Mesendoderm (in vitro differentiated cells): Measurements from ENCODE around the gene ITPR2.

Source experiments
- DNase-seq: peaks from one replicate; pipeline ENCODE4 v3.0.0; 2013
- H2AK5ac ChIP-seq: 2 replicates; pipeline ENCODE4 v1.6.1; 2013; ENCODE audit warnings: low read length, inconsistent platforms
- H2BK120ac ChIP-seq: 2 replicates; pipeline ENCODE4 v1.6.1; 2013; ENCODE audit warnings: low read depth, mild to moderate bottlenecking, low read length, moderate library complexity, mixed read lengths
- H2BK15ac ChIP-seq: replicated peaks from 2 replicates; pipeline ENCODE4 v1.6.1; 2013; ENCODE audit warnings: low read depth, mild to moderate bottlenecking, moderate library complexity
- H2BK5ac ChIP-seq: 2 replicates; pipeline ENCODE4 v1.6.1; 2013; ENCODE audit warnings: low read length, inconsistent platforms
- H3K18ac ChIP-seq: 2 replicates; pipeline ENCODE4 v1.6.1; 2013; ENCODE audit warnings: mild to moderate bottlenecking, low read length, mixed read lengths
- H3K23ac ChIP-seq: one replicate; pipeline ENCODE4 v1.6.1; 2013; ENCODE audit warnings: low read length
- H3K27ac ChIP-seq: 2 replicates; pipeline ENCODE4 v1.5.1; 2013; ENCODE audit warnings: low read depth, mild to moderate bottlenecking, inconsistent platforms, low read length, moderate library complexity
- H3K27me3 ChIP-seq: 2 replicates; pipeline ENCODE4 v1.6.1; 2013; ENCODE audit warnings: low read length, control low read depth, mild to moderate bottlenecking, inconsistent platforms; ENCODE audit not compliant: insufficient read depth, poor library complexity
- H3K36me3 ChIP-seq: 2 replicates; pipeline ENCODE4 v1.6.1; 2013; ENCODE audit warnings: low read length, inconsistent platforms; ENCODE audit not compliant: control insufficient read depth, insufficient read depth
- H3K4ac ChIP-seq: one replicate; pipeline ENCODE4 v1.6.1; 2013; ENCODE audit warnings: low read depth, mild to moderate bottlenecking, low read length, moderate library complexity
- H3K4me1 ChIP-seq: 2 replicates; pipeline ENCODE4 v1.6.1; 2013; ENCODE audit warnings: low read depth, low read length, inconsistent platforms; ENCODE audit not compliant: control insufficient read depth
- H3K4me2 ChIP-seq: 2 replicates; pipeline ENCODE4 v1.6.1; 2013; ENCODE audit warnings: low read length
- H3K4me3 ChIP-seq: 2 replicates; pipeline ENCODE4 v1.5.1; 2013; ENCODE audit warnings: mild to moderate bottlenecking, low read length
- H3K56ac ChIP-seq: one replicate; pipeline ENCODE4 v1.6.1; 2013; ENCODE audit warnings: low read length
- H3K79me1 ChIP-seq: 2 replicates; pipeline ENCODE4 v1.6.1; 2013; ENCODE audit warnings: low read length, inconsistent platforms
- H3K79me2 ChIP-seq: 2 replicates; pipeline ENCODE4 v1.6.1; 2013; ENCODE audit warnings: mild to moderate bottlenecking, low read length; ENCODE audit not compliant: control insufficient read depth, insufficient read depth
- H3K9ac ChIP-seq: 2 replicates; pipeline ENCODE4 v1.6.1; 2013; ENCODE audit warnings: low read length, inconsistent platforms
- H4K5ac ChIP-seq: one replicate; pipeline ENCODE4 v1.6.1; 2013; ENCODE audit warnings: low read length
- H4K8ac ChIP-seq: one replicate; pipeline ENCODE4 v1.6.1; 2013; ENCODE audit warnings: low read depth, mild to moderate bottlenecking, control low read depth, low read length, moderate library complexity
- WGBS: extraction: QIAGEN DNeasy Blood & Tissue Kit; methylation state at CpG from one replicate; pipeline ENCODE4 v1.1.7; 2013; ENCODE audit warnings: low lambda C conversion rate, missing lambda C conversion rate; ENCODE audit not compliant: insufficient coverage; ENCODE audit errors: extremely low coverage; 5-methylcytosine and 5-hydroxymethylcytosine counted together

The ITPR2 gene

DNA sequence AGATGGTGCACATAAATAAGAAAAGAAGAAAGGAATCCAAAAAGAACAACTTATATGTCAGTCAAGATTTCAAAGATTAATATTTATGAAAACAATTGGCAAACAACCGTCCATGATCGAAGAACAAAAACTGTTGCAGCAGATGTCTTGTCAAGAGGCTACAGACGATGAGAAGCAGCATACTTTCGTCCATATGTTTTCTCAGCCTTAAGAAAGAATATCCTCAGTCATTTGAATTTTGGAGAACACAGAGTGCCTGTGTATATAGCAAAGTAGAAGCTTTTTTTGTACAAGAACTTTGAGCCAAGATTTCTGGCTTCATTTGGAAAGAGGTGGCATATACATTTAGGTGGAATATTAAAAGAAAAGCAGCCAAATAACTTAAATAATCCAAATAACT, 297.2 kb downstream of the ITPR2 start:
- DNase-seq, result no peak
- H2BK120ac ChIP-seq, result no peak overlapping the region
- WGBS, result no CpG with 5 or more reads among the region's 4 CpGs

DNA sequence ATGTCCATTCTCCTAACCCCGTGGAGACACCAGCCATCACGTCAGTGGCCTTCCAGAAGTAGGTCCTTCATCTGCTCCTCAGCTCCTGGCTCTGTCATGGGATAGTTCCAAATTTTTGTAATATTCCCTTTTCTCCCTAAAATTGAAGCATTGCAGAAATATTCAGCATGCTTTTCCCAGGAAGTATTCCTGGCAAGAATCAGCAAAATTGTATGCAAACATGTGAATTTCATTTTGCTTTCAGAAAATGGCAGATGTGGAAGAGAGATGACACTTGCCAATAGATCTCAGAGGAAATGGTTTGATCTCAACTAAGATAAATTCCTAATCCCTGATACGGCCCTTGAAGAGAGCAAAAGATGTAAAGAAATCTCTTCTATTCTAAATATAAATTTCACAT, 298.9 kb downstream of the ITPR2 start:
- Histone ChIP-seq H3K4ac (no peak overlapping the region), H2AK5ac (no peak overlapping the region), H4K5ac (no peak overlapping the region), H3K79me2 (no peaks in the 10 kb centered on the region), H3K56ac (no peak overlapping the region), H3K4me3 (no peak overlapping the region), H2BK5ac (no peak overlapping the region), H3K27me3 (no peaks in the 10 kb centered on the region), H3K9ac (no peak overlapping the region), H3K4me2 (no peak overlapping the region), H3K23ac (no peak overlapping the region), H3K18ac (no peak overlapping the region), H3K4me1 (no peaks in the 10 kb centered on the region), H2BK15ac (no peak overlapping the region), H2BK120ac (no peak overlapping the region), H3K79me1 (no peaks in the 10 kb centered on the region), H3K27ac (no peak overlapping the region), H4K8ac (no peak overlapping the region), H3K36me3 (no peaks in the 10 kb centered on the region)
- WGBS, result no CpG with 5 or more reads among the region's 3 CpGs
- no peak for DNase-seq

More for the DNA sequence above, 297.2 kb downstream of the ITPR2 start:
- Histone ChIP-seq H3K4me2 (no peak overlapping the region), H3K27ac (no peak overlapping the region), H3K4ac (no peak overlapping the region), H3K36me3 (no peaks in the 10 kb centered on the region), H4K8ac (no peak overlapping the region), H3K27me3 (no peaks in the 10 kb centered on the region), H3K23ac (no peak overlapping the region), H2BK5ac (no peak overlapping the region), H3K56ac (no peak overlapping the region), H3K4me3 (no peak overlapping the region), H3K4me1 (no peaks in the 10 kb centered on the region), H2AK5ac (no peak overlapping the region), H4K5ac (no peak overlapping the region), H2BK15ac (no peak overlapping the region), H3K79me1 (no peaks in the 10 kb centered on the region), H3K18ac (no peak overlapping the region), H3K9ac (no peak overlapping the region), H3K79me2 (no peaks in the 10 kb centered on the region)

DNA sequence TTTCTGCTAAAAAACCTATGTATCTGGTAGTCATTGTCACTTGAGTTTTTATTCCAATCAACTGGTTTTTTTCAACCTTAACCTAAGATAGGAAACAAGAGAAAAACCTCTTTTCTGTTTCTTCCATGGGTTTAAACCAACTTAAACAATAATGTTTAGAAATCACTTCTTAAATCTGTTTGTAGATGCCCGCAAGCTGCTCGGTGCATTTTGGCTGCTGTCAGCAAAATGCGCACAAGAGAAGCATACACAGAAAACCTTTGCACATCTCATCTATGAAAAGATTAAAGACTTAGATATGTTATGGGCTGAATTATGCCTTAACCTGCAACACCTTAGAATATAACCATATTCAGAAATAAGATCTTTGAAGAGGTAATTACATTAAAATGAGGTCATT, 299.8 kb downstream of the ITPR2 start:
- Histone ChIP-seq H3K27me3 (no peaks in the 10 kb centered on the region), H3K36me3 (no peaks in the 10 kb centered on the region), H3K27ac (no peak overlapping the region), H3K23ac (no peak overlapping the region), H2BK120ac (no peak overlapping the region), H3K56ac (no peak overlapping the region), H3K18ac (no peak overlapping the region), H3K79me2 (no peaks in the 10 kb centered on the region), H3K4me1 (no peaks in the 10 kb centered on the region), H4K5ac (no peak overlapping the region), H3K79me1 (no peaks in the 10 kb centered on the region), H2AK5ac (no peak overlapping the region), H3K9ac (no peak overlapping the region), H3K4me3 (no peak overlapping the region), H2BK5ac (no peak overlapping the region), H3K4me2 (no peak overlapping the region), H3K4ac (no peak overlapping the region), H2BK15ac (no peak overlapping the region), H4K8ac (no peak overlapping the region)
- WGBS, result no CpG with 5 or more reads among the region's 3 CpGs
- no peak for DNase-seq

DNA sequence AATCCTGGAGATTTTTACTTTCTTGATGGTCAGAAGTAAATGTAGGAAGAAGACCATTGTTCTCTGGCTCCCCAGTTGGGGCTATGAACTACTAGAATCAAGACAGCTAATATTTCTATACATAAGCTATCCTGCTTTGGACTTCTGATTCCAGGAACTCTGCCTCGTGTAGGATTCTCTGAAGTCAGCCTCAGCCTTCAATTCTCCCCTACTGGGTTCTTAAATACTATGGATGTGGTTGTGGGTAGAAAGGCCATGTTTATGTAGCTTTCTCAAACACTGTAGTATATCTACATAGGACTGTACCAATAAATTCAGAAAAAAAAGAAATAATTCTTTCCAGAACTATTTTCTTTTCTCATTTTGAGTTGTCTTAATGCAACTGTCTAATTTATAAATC, 302.5 kb downstream of the ITPR2 start:
- Histone ChIP-seq H3K79me1 (no peaks in the 10 kb centered on the region), H4K5ac (no peak overlapping the region), H3K4me2 (no peak overlapping the region), H2BK5ac (no peak overlapping the region), H3K56ac (no peak overlapping the region), H3K9ac (no peak overlapping the region), H3K4me3 (no peak overlapping the region), H3K23ac (no peak overlapping the region), H3K36me3 (no peaks in the 10 kb centered on the region), H3K4me1 (no peaks in the 10 kb centered on the region), H3K27me3 (no peaks in the 10 kb centered on the region), H2BK120ac (no peak overlapping the region), H3K18ac (no peak overlapping the region), H2BK15ac (no peak overlapping the region), H4K8ac (no peak overlapping the region), H3K4ac (no peak overlapping the region), H2AK5ac (no peak overlapping the region), H3K27ac (no peak overlapping the region), H3K79me2 (no peaks in the 10 kb centered on the region)
- no CpG with 5 or more reads among the region's 1 CpG for WGBS
- no peak for DNase-seq

DNA sequence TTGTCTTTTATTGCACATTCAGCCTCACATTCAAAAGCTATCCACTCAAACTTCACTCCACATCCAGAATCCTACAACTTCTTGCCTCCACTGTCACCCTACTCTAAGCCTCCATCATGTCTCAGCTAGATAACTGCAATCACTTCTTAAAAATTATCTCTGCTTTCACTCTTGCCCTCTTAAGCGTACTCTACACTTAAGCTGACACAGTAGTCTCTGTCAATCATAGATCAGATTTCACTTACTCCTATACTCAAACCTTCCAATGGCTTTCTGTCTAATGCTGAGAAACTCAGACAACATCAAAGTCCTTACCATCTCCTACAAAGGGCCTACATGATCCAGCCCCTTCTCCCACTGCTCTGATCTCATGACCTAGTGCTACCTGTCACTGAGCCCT, 304.1 kb downstream of the ITPR2 start:
- no peak overlapping the region for H2AK5ac ChIP-seq
- no peak overlapping the region for H3K23ac ChIP-seq
- no peaks in the 10 kb centered on the region for H3K79me1 ChIP-seq
- no peak overlapping the region for H2BK5ac ChIP-seq
- H2BK120ac ChIP-seq, result no peak overlapping the region
- H2BK15ac ChIP-seq, result no peak overlapping the region
- no peak overlapping the region for H3K4me2 ChIP-seq
- H3K4ac ChIP-seq, result no peak overlapping the region
- no peak for DNase-seq
- H3K4me1 ChIP-seq, result no peaks in the 10 kb centered on the region
- H3K18ac ChIP-seq, result no peak overlapping the region
- no peaks in the 10 kb centered on the region for H3K27me3 ChIP-seq
- H3K27ac ChIP-seq, result no peak overlapping the region
- H3K56ac ChIP-seq, result no peak overlapping the region
- no peak overlapping the region for H4K5ac ChIP-seq
- H3K79me2 ChIP-seq, result no peaks in the 10 kb centered on the region
- no peak overlapping the region for H4K8ac ChIP-seq
- no peak overlapping the region for H3K4me3 ChIP-seq
- no CpG with 5 or more reads among the region's 1 CpG for WGBS
- no peaks in the 10 kb centered on the region for H3K36me3 ChIP-seq
- no peak overlapping the region for H3K9ac ChIP-seq

DNA sequence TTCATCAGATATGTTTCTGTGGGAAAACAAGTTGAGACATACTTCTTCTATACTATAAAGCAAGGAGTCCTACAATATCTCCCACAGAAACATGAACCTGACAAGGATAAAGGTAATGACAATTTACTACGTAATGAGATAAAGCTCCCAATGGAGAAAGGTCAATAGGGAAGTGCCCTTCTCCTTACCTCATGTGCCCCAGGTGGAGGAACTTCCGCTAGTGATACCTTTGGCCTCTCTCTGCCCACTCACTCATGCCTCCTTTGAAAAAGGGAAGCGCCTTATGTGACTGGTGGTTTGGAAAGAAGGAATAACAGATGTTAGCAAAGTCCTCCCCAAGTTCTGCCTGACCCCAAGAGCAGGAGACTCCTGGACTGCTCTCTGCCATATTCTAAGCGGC, 305.3 kb downstream of the ITPR2 start:
- Histone ChIP-seq H3K79me2 (no peaks in the 10 kb centered on the region), H3K23ac (no peak overlapping the region), H3K4ac (no peak overlapping the region), H4K8ac (no peak overlapping the region), H3K9ac (no peak overlapping the region), H4K5ac (no peak overlapping the region), H3K79me1 (no peaks in the 10 kb centered on the region), H3K27ac (no peak overlapping the region), H3K36me3 (no peaks in the 10 kb centered on the region), H2AK5ac (no peak overlapping the region), H2BK15ac (no peak overlapping the region), H3K56ac (no peak overlapping the region), H3K27me3 (no peaks in the 10 kb centered on the region), H3K4me3 (no peak overlapping the region), H3K18ac (no peak overlapping the region), H3K4me2 (no peak overlapping the region), H2BK120ac (no peak overlapping the region), H3K4me1 (no peaks in the 10 kb centered on the region), H2BK5ac (no peak overlapping the region)
- whole genome bisulfite sequencing, result no CpG with 5 or more reads among the region's 4 CpGs
- DNase-seq, result no peak
